HG03039 (cell line): ENCODE data around the gene IL17B.

ENCODE experiments used
- ATAC-seq: cut with Tn5 transposase; IDR thresholded peaks from one replicate; pipeline ENCODE4 v1.9.1; 2021; ENCODE audit warnings: mild to moderate bottlenecking, moderate library complexity; ENCODE audit not compliant: unreplicated experiment

The IL17B gene

GRCh38 chr5:149363358-149363757 is 15.7 kb downstream of the IL17B start:
- no peak for ATAC-seq

GRCh38 chr5:149362541-149362940 is 16.6 kb downstream of the IL17B start:
- no peak for ATAC-seq

GRCh38 chr5:149360272-149360671 is 18.8 kb downstream of the IL17B start:
- no peak for ATAC-seq

GRCh38 chr5:149358868-149359495 is 20.1 kb downstream of the IL17B start:
- ATAC-seq = no peak

DNA sequence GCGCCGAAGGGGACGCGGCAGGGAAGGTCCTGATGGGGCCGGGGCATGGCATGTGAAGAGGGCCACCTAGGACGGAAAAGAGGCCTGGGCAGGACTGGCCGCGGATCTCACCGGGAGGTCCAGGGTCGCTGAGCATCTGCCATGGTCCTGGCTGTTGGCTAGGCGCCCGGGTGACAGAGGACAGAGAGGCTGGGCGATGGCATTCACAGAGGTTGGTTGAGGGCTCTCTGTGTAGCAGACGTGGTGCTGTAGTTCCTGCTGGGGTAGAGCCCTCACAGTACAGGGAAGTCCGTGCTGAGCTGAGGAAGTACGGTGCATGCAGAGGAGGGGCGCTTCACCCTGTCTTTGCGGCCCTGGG is 20.8 kb downstream of the IL17B start:
- peak; percentile 3 for ATAC-seq

GRCh38 chr5:149357370-149358293 is 21.5 kb downstream of the IL17B start, which contains the start of gene PCYOX1L:
PCYOX1L (plus strand) TSS chr5:149358046; CDS start chr5:149358069, 23 bp downstream.
- peak; percentile 99 for ATAC-seq

- no peak for ATAC-seq
Observed at GRCh38 chr5:149356391-149356790, 22.7 kb downstream of the IL17B start.

DNA sequence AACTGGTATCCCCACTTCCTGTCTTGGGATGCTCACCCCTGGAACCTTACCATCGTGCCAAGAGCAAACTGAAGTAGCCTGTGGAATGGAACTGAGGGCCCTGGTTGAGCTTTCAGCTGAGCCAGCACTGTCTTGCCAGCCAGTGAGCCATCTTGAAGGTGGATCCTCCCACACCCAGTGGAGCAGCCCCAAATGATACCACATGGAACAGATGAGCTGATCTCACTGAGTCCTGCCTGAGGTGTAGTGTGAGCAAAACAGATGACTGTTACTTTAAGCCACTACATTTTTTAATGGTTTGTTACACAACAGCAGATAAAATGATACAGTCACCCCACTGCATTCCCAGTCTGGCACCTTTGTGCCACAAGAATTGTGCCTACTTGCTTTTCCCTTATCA is 23.4 kb downstream of the IL17B start:
- no peak for ATAC-seq

- no peak for ATAC-seq
Observed at GRCh38 chr5:149353911-149354310, 25.2 kb downstream of the IL17B start.

DNA sequence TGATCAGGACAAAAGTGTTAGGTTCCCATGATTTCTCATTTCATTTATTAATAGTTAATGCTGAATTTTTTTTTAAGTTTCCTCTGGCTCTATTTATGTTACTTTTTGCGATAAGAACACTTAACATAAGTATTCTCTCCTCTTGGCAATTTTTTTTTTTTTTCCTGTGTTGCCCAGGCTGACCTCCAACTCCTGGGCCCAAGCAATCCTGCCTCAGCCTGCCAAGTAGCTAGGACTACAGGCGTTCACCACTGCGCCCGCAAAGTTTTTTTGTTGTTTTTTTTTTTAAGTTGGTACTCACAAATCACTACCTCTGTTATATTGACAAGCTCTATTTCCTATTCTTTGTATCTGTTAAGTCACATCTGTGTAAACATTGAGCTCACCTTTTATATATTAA is 26.9 kb downstream of the IL17B start:
- ATAC-seq = no peak

- no peak for ATAC-seq
Observed at GRCh38 chr5:149349382-149349781, 29.7 kb downstream of the IL17B start.

GRCh38 chr5:149348518-149348917 is 30.6 kb downstream of the IL17B start:
- ATAC-seq = no peak

DNA sequence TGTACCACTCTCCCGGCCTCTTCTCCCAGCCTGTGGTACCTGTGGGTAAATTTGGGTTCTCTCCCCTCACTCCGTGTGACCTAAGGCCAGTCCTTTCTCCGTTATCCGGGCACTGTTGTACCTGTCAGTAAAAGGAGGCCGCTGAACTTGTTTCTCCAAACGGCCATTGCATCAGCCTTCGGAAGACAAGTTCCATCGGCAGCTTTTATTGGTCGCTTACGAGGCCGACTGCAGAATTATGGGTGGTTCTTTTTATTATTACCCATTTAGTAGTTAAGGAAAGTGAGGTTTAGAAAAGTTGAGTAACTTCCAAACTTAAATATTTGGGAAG is 33.2 kb downstream of the IL17B start:
- ATAC-seq = no peak

GRCh38 chr5:149345147-149345891 is 33.8 kb downstream of the IL17B start, which contains the start of gene GRPEL2:
GRPEL2 (plus strand) TSS chr5:149345499; CDS start chr5:149345540, 41 bp downstream.
- peak; percentile 98 for ATAC-seq

DNA sequence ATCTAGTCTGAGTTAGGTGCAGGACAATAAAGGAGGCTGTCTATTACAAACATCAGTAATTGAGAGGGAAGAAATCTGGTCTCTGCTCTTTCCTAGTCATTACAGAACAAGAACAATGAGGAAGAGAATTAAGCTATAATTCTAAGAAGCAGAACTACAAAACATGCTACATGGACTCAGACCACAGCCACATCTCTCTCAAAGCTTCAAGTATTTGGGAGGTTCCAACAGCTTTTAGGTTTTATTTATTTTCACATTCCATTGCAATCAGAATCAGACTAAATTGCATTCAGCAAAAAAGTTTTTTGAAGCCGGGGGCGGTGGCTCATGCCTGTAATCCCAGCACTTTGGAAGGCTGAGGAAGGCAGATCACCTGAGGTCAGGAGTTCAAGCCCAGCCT is 34.9 kb downstream of the IL17B start:
- no peak for ATAC-seq

DNA sequence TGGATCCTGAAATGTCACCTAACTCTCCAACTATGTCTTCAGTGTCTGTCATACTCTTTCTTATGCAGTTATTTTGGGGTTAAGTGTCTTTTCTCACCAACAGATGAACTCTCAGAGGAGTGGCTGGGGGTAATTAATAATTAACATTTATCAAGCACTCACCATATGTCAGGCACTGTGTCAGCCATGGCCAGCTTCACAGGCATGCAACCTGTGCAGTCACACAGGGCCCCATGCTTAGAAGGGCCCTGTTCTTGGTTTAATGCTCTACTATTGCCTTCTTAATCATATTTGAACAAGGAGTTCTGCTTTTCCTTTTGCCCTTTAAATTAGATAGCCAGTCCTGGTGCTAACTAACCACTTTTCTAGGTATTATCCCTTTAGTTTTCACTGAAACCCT is 37.2 kb downstream of the IL17B start:
- ATAC-seq = no peak

DNA sequence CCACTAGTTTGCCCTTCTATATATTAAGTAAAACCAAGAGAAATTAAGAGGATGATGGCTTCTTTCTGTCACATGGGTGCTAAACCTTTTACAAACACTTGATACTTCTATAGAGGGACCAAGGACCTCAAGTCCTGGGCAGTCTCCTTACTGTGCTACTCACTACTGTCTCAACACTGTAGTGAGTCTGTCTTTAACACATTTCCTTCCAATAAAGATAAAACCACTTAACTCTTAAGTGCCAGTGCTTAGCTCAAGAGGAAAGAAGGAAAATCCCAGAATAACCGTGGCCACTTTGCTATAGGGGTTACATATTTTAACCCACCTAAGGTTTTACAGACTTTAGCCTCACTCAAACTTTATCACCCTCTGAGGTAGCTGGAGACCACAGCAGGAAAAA is 38.2 kb downstream of the IL17B start:
- no peak for ATAC-seq

GRCh38 chr5:149338364-149338763 is 40.7 kb downstream of the IL17B start:
- ATAC-seq = no peak

GRCh38 chr5:149337736-149338135 is 41.4 kb downstream of the IL17B start:
- no peak for ATAC-seq

DNA sequence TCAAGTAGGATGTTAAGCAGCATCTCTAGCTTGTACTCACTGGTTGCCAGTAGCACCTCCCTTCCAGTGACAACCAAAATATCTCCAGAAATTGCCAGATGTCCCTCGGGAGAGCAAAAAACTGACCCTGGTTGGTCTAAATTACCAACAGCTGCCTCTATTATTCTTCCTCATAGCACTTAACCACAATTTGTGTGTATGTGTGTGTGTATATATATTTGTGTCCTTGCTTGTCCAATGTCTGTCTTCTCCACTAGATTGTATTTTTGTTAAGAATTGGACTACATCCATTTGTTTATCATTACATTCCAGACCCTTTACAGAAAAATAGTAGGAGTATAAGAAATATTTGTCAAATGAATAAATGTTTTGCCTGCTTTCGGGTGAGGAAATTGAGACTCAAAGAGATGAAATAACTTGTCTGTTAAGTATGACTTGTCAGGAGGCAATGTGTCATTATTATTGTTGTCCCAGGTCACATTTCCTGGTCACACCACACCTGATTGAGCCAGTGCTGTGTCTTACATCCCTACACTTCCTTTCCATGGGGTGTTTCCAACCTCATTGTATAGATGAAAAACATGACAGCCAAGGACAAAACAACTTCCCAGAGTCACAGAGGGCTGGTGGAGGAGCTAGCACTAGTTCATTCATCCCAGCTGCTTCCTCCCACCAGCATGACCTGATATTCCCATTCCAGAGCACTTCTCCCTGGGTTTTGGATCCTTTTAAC is 45.2 kb downstream of the IL17B start:
- ATAC-seq = no peak

GRCh38 chr5:149328177-149328576 is 50.9 kb downstream of the IL17B start:
- no peak for ATAC-seq
